ENCODE results near the gene EIF3M.

- TF ChIP-seq CTCF (IDR thresholded peaks at IDR 0.05; ENCODE audit: low read depth, low read length) (no peak), EZH2phosphoT487 (IDR thresholded peaks at IDR 0.05; ENCODE audit: low read depth) (no peak)
These were observed 33.3 kb downstream of the EIF3M start for GRCh38 chr11:32616903-32617302.
